HG02884 (cell line): ENCODE data around the gene INPPL1.

Experiments
- ATAC-seq: cut with Tn5 transposase; IDR thresholded peaks from one replicate; pipeline ENCODE4 v1.9.1; 2021; ENCODE audit warnings: mild to moderate bottlenecking, moderate library complexity; ENCODE audit not compliant: unreplicated experiment

Gene INPPL1

DNA sequence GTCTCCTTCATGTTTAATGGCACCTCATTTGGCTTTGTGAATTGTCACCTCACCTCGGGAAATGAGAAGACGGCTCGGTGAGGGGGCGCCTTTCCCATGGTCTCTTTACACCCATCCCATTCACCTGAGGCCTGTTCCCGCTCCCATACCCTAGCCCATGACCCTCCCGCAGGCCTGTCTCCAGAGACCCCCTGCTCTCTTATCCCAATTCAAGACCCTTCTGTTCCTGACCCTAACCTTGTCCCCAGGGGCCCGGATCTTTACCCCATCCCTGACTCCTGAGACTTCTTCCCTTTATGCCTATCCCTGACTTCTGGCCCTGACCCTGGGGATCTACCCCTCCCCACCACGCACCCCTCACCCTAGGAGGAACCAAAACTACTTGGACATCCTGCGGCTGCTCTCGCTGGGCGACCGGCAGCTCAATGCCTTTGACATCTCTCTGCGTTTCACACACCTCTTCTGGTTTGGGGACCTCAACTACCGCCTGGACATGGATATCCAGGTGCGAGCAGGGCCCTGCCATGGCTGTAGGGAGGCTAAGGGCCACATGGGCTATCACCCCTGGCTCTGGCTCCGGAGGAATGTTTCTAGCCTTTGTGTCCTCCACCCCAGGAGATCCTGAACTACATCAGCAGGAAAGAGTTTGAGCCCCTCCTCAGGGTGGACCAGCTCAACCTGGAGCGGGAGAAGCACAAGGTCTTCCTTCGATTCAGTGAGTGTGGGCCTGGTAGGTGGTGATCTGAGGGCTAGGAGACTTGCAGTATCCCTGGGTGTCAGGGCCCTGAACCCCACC is 7.9 kb downstream of the INPPL1 start:
- ATAC-seq, result no peak

DNA sequence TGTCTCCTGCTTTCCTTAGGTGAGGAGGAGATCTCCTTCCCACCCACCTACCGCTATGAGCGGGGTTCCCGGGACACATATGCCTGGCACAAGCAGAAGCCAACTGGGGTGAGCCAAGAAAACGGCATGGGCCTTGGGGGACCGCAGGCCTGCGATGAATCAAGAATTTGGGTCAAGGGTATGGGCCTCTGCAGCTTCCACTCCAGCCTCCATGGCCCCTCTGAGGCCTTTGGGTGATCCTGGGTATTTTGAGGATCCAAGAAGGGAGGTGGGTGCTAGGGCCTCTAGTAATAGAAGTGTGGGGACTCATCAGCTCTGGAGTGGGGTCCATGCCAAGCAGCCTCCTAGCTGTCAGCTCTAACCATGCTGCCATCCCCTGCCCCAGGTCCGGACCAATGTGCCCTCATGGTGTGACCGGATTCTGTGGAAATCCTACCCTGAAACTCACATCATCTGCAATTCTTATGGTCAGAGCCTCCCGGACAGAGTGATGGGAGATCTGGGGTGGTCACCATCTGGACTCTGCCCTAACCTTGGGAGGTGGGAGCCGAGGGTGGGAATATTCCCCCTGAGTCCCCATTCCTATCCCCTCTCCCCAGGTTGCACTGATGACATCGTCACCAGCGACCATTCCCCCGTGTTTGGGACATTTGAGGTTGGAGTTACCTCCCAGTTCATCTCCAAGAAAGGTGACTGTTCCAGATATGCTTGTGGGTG is 8.6 kb downstream of the INPPL1 start:
- ATAC-seq, result no peak

DNA sequence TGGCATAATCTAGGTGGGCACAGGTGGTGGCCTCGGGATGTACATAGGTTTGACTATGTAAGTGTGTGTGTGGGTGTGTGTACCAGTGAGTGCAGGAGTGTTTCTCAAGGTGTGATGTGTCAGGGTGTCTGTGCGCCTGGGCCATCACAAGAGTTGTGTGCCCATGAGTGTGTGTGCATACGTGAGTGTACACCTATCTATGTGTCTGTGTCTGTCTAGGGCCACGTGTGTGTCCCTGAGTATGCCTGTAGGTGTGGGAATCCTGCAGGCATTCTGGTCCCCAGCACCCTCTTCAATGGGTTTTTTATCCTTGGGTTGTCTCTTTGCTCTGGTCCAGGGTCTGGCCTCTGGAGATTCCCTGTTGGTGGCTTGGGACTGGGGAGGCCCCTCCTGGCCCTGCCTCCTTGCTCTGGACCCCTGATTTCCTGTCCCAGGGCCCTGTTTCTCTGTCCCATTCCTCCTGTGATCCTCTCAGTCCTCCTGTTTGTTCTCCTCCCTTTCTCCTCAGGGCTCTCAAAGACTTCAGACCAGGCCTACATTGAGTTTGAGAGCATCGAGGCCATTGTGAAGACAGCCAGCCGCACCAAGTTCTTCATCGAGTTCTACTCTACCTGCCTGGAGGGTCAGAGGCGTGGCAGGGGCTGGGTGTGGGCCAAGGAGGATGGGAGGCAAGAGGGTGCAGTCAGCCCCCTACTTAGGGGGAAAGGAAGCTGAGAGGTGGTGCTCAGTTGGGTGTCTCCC is 9.4 kb downstream of the INPPL1 start:
- no peak for ATAC-seq

DNA sequence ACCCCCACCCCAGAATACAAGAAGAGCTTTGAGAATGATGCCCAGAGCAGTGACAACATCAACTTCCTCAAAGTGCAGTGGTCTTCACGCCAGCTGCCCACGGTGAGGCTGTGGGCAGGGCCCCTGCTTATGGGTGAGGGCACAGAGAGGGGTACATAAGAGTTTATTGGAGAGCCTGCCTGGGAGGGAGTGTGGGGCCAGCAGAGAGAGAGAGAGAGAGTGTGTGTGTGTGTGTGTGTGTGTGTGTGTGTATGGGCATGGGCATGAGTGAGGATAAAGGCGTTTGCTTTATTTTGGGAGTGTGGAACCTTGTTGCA is 9.9 kb downstream of the INPPL1 start:
- no peak for ATAC-seq

DNA sequence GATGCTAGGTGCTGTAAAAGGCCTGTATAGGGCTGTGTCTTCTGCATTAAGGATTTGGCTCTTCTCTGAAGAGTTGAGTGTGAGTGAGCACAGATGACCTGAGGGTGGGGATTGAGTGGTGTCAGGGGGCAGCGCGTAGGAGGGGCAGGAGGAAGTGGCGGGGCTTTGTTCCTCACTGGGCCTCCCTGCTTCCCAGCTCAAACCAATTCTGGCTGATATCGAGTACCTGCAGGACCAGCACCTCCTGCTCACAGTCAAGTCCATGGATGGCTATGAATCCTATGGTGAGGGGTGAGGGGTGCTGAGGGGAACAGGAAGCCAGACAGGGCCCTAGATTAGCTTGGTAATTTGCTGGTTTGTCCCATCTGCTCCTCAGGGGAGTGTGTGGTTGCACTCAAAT is 10.4 kb downstream of the INPPL1 start:
- ATAC-seq, result no peak

DNA sequence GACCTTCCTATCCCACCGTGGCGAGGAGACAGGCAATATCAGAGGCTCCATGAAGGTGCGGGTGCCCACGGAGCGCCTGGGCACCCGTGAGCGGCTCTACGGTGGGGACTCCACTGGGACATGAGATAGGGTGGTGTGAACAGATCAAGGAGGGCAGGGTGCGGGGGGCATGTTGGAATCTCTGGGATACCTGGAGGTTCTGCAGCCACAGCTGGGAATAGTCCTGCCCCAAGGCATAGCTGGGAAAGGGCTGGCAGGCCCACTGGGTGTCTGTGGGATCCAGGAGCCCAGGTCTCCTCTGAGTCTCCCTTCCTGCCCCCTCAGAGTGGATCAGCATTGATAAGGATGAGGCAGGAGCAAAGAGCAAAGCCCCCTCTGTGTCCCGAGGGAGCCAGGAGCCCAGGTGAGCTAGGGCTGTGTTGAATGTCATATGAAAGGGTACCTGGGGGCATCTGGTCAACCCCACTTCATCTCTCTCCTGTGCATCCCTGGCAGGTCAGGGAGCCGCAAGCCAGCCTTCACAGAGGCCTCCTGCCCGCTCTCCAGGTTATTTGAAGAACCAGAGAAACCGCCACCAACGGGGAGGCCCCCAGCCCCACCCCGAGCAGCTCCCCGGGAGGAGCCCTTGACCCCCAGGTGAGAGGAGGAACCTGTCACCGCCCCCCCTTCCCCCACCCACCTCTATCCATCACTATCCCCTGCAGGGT is 10.9 kb downstream of the INPPL1 start:
- no peak for ATAC-seq

DNA sequence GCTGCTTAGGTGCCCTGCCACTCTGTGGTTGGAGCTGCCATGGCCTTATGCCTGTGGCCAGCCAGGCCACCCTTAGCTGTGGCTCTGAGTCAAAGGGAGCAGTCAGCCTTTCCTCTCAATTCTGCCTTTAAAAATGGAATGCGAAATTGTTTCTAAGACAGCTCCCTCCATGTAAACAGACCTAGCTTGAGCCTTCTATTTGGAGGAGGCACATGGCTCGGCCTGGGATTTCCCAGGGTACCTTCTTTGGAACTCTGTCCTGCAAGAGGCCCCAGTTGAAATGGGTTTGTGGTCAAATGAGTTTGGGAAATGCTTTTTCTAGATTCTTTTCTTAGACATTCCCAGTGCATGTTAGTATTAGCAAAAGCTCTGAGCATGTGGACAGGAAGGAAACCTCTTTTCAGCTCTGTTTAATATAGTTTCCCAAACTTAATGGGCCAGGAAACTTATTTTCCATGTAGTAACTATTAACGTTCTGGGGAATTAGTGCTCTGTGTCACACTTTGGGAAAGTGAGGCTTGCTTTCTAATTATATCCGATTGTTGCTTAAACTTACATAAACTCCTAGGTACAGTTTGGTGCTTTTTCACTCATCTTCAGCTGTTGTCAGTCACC is 11.6 kb downstream of the INPPL1 start:
- no peak for ATAC-seq

DNA sequence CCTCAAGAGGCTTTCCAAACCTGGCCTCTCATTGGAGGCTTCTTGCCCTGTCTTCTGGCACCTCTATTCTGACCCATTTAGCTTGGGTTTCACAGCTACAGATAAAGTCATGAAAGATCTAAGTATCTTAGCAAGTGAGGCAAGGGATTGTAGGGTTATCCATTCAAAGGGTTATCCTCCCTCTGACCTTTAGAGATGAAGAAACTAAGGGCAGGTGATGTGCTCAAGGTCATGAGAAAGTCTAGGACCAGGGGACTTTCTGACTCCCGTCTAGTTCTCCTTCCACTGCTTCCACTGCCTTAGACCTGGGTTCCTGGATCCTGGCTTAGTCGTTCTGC is 12.2 kb downstream of the INPPL1 start:
- ATAC-seq, result no peak

DNA sequence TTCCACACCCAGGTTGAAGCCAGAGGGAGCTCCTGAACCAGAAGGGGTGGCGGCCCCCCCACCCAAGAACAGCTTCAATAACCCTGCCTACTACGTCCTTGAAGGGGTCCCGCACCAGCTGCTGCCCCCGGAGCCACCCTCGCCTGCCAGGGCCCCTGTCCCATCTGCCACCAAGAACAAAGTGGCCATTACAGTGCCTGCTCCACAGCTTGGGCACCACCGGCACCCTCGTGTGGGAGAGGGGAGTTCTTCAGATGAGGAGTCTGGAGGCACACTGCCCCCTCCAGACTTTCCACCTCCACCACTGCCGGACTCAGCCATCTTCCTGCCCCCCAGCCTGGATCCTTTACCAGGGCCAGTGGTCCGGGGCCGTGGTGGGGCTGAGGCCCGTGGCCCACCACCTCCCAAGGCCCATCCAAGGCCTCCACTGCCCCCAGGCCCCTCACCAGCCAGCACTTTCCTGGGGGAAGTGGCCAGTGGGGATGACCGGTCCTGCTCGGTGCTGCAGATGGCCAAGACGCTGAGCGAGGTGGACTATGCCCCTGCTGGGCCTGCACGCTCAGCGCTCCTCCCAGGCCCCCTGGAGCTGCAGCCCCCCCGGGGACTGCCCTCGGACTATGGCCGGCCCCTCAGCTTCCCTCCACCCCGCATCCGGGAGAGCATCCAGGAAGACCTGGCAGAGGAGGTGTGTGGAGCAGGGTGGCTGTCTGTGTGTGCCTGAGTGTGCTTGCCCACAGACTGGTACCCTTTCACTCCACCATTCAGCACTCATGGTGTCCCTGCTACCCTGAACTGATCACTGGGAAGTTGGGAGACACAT is 12.8 kb downstream of the INPPL1 start:
- no peak for ATAC-seq

DNA sequence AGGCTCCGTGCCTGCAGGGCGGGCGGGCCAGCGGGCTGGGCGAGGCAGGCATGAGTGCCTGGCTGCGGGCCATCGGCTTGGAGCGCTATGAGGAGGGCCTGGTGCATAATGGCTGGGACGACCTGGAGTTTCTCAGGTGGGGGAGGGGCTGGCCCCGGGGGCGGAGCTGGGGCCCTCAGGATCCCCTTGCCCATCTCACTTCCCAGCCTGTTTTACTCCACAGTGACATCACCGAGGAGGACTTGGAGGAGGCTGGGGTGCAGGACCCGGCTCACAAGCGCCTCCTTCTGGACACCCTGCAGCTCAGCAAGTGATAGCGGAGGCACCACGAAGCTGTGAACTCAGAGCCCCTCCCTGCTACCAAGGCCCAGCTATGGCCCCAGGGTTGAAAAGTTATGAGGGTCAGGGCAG is 13.5 kb downstream of the INPPL1 start:
- ATAC-seq, result no peak

DNA sequence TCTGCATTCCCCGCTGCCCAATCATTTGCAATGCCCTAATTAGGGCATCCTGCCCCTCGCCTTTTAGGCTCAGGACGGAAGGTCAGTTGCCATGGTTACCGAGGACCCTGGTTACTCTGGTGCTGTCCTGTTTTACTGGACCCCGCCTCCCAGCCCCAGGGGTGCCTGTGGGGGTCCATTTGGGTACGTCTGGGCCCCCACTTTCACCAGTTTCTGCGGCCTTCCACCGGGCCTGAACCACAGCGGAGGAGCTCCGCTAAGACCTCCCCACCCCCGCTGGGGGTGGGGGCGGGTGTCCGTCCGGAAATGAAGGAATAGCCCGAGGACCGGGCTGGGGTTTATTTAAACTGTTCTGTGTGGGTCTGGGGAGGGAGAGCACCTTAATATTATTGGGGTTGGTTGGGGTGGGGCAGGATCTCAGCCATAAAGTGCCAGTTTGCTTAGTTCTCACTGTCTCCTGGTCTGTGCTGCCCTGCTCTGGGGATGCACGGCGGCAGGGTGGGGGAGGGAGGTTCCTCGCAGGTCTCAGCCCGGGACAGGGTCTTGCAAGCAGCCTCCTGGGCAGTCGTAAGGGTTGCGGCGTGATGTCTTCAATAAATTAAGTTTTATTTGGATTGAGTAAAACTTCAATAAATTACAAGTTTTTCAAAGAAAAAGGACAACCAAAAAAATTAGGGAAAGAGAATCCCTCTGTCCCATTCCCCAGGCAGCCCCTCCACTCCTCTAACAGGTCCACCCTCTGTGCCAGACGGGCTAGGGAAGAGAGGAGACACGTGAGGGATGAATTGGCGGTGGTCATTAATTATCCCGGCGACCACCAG is 14.1 kb downstream of the INPPL1 start:
- no peak for ATAC-seq

DNA sequence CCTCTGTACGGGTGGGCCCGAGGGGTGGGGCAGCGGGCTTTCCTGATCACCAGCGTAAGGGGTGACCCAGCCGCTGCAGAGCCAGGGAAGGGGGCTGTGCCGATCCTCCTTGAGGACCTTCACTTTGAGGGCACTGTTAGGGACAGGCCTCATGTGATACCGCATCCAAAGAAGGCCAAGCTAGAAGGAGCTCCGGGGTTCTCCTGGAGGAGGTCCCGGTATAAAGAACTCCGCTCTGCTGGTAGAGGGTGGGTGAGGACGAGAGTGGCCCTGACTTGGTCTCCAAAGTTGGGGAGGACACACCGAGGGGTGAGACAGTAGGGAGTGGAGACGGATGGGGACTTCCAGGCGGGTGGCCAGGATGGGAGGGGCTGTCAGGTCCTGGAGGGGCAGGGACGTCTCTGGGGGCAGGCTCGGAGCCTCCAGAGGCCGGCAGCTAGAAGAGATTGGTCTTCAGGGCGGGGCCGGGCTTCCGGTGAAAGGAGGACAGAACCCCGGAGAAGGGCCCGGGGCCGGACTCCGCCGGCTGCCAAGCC is 14.8 kb downstream of the INPPL1 start:
- ATAC-seq, result no peak

DNA sequence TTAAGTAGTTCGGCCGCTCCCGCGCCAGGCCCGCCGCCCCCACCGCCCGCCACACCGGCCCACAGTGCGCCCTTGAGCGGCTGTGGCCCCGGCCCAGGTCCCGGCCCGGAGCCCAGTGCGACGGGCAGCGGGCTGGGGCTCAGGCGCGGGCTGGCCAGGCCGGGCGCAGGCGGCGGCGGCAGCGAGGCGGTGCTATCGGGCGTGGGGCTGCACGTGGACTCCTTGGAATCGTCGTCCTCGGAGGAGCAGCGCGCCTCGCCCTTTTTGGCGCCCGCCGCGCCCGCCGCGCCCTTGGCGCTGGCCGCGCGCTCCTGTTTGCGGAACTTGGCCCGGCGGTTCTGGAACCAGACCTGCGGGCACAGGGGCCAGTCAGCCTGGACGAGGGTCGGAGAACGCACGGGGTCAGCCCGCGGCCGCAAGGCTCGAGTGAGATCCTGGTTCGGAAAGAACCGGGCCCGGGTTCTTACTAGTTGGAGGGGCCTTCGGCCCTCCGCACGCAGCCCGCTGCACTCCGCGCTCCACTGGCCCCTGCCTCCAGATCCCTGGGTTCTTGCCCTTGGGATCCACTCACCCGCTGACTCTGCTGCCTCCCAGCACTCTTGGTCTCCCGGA is 15.4 kb downstream of the INPPL1 start:
- ATAC-seq, result no peak

DNA sequence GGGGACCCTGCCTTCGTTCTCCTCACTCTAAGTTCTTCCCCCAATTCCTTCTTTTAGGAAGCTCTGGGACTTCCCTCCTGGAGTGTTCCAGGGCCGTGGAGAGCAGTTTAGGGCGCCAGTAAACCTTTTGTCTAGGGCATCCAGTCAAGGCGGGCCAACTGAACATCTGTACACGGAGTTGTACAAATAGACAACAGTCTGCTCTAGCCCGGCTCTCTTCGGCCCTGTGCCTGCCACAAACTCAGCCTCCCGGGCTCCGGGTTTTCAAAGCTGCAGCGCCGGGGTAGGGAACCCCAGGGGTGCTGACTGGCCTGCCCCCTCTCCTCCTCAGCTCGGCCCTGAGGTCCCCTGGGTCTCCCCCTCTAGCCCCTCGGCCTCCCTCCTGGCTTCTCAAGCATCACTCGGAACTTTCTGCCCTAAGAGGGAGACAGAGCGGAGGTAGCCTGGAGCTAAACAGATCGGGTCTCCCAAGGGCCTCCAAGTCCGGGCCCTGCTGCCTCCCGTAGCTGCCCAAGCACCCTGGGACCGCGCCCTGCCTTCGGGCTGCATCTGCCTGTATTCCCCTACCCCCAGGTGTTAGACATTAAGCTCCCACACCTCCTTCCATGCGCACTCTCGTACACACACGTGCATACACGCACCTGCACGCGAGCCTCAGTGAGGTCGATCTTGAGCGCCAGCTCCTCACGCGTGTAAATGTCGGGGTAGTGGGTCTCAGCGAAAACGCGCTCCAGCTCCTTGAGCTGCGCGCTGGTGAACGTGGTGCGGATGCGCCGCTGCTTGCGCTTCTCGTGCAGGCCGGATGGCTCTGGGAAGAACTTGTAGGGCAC is 16.1 kb downstream of the INPPL1 start:
- ATAC-seq, result no peak

DNA sequence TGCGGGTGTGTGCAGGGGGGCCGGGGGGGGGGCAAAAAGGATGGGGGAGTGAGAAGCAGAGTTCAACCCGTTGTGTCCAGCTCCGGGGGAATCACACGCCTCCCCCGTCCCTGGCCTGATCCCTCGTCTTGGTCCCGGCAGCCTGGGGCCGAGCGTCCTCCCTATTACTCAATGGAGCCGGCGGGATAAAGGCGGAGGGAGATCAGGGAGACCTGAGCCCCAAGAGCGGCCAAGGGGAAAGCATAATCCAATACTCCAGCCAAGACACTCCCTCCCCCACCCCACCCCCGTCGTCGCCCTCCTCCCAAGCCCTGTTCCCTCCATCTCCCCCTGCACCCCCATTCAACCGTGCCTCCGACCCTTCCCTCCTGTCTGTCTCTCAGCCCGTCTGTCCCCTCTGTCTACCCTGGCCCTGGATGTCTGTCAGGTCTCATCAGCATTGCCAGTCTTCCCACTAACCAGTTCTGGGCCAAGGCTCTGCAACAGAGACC is 16.8 kb downstream of the INPPL1 start:
- ATAC-seq, result no peak

DNA sequence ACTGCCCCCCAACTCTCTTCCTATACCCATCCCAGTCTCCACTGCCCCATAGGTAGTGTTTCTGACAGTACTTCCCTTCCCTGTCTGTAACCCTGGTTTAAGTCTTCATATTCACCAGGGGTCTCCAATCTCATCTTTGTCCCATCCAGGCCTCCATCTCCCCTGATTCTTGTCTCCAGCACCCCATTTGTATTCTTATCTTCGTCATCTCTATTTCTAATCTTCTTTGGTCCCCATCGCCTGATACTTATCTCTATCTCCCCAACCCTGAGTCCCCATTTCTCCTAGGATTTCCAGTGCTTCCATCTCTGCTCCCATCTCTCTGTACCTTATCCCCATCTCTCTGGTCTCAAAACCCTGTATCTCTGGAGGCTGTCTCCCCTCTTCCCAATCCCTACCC is 17.6 kb downstream of the INPPL1 start:
- ATAC-seq, result no peak

DNA sequence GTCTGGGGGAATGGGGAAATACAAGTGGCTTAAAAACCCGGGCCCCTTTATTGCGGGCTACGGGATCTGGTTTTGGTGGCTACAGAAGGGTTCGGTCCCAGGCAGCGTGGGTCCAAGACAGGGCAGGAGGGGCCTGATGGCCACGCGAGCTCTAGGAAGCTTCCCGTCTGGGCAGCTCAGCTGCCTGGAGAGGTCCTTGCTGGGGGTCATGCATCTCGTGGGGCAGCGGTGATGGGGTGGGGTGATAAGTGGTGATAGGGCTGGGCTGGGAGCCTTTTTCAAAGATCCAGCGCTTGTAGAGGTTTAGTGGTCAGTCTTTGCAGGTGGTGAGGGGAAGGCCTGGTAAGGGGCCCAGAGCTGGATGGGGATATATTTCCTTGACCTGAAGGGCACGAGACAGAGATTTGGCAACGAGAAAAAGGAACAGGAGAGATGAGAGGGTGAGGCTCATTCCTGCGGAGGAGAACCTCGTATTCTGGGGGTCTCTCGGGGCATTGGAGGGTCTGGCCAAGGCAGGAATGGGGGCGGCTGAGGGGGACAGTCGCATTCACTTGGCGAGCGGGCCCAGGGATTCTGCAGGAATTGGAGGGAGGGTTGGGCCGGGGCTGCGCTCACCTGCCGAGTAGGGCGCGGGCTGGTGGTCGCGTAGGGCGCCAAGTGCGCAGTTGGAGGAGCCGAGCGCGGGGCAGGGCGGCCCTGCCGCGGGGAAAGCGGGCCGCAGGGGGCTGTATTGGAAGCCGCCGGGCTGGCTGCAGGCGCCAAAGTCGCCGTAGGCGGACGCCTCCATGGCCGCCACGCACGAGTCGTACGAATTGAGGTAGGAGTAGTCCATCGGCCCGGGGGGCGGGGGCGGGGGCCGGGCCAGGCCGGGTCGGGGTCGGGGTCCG is 18.8 kb downstream of the INPPL1 start:
- ATAC-seq, result no peak
